Activated CD8-positive, alpha-beta memory T cell treated with anti-CD3 and anti-CD28 coated beads, Interleukin-2, amount 10 ng/mL, durations not matched to agents 7 days and 5 days (primary cell): ENCODE data around the gene MTARC2. TPM values are rescaled to one million over a fixed set of nuclear protein-coding genes. Genes with fewer than 3 reads are reported as not detected.

Experiments used
- ATAC-seq: fragments of 150-1000 bp; cut with Tn5 transposase; one replicate; pipeline ENCODE4 v1.10.0; 2021; ENCODE audit warnings: moderate library complexity
- CTCF ChIA-PET: fragments of 350-600 bp; sonication (Branson Sonifier 250); formaldehyde crosslinking; loops from one replicate; lab custom pipeline; 2021; ENCODE audit warnings: antibody characterized with exemption; lab: Charles Lee
- DNase-seq: peaks from one replicate; pipeline ENCODE4 v3.0.0-alpha.2; 2020
- H3K27ac Mint-ChIP-seq: one replicate; pipeline ENCODE4 v1.8.0; 2021; ENCODE audit warnings: mild to moderate bottlenecking, mixed read lengths
- H3K27me3 Mint-ChIP-seq: one replicate; pipeline ENCODE4 v1.8.0; 2021; ENCODE audit warnings: mixed read lengths
- H3K36me3 Mint-ChIP-seq: one replicate; pipeline ENCODE4 v1.8.0; 2021; ENCODE audit warnings: mild to moderate bottlenecking, mixed read lengths
- H3K4me1 Mint-ChIP-seq: one replicate; pipeline ENCODE4 v1.8.0; 2021; ENCODE audit warnings: mixed read lengths
- H3K4me3 Mint-ChIP-seq: one replicate; pipeline ENCODE4 v1.8.0; 2021; ENCODE audit warnings: mild to moderate bottlenecking, moderate library complexity, mixed read lengths
- H3K9me3 Mint-ChIP-seq: one replicate; pipeline ENCODE4 v1.8.0; 2022; ENCODE audit warnings: low read depth, mixed read lengths
- total RNA-seq, 2 experiments: library from RNA; stranded (reverse); gene quantifications; one replicate each; pipeline ENCODE4 v1.2.3, GENCODE V29; 2021

Gene MTARC2
- total RNA-seq, 2 experiments from 2014 or later, result not detected

- no peak overlapping the region for H3K4me3 Mint-ChIP-seq
- H3K9me3 Mint-ChIP-seq, result no peaks in the 10 kb centered on the region
- no peaks in the 10 kb centered on the region for H3K36me3 Mint-ChIP-seq
- no peak overlapping the region for H3K27ac Mint-ChIP-seq
- peaks cover 5% of the 10 kb centered on the region for H3K27me3 Mint-ChIP-seq
- CTCF ChIA-PET, result no interaction called here
- ATAC-seq, result no peak
- H3K4me1 Mint-ChIP-seq, result peaks cover 3% of the 10 kb centered on the region
- DNase-seq, result no peak
Measured at GRCh38 chr1:220817907-220818306, 69.8 kb downstream of the MTARC2 start.

DNA sequence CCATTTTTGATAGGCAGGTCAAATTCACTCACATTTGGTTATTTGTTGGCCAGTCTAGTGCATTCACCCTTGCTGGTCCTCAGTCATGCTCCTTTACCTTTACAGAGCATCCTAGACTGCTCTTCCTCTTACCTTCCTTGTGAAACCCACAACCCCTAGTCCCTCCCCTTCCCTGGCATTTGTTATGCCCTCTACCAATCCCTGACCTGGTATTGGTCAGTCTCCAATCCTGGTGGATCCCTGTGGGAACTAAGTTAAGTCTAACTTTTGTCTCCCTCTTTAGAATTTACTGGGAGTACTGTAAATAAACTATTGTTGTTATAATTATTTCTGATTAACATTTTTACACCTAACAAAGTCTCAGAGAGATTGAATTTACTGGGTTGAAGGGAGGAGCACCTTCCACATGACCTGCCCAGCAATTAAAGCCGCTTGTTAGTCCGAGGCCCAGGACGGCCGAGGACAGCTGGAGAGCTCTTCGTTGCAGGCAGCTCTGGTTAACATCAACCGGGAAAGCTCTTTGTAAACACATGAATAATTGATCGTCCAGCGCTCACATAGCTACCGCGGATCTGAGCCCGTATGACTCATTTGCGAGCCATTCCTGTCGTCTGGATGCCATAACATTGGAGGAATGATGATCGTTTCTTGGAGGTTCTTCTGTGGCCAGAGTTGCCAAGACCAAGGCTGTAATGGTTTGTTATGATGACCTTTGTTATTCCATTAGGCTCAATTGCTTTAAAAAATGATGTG is 70.5 kb downstream of the MTARC2 start:
- H3K4me3 Mint-ChIP-seq, result no peak overlapping the region
- H3K27ac Mint-ChIP-seq, result no peak overlapping the region
- no peaks in the 10 kb centered on the region for H3K9me3 Mint-ChIP-seq
- H3K27me3 Mint-ChIP-seq, result peaks cover 8% of the 10 kb centered on the region
- DNase-seq, result no peak
- H3K36me3 Mint-ChIP-seq, result no peaks in the 10 kb centered on the region
- ATAC-seq, result no peak
- H3K4me1 Mint-ChIP-seq, result peaks cover 3% of the 10 kb centered on the region
- CTCF ChIA-PET, result no interaction called here

- CTCF ChIA-PET, result no interaction called here
- H3K4me3 Mint-ChIP-seq, result no peak overlapping the region
- peaks cover 8% of the 10 kb centered on the region for H3K27me3 Mint-ChIP-seq
- no peaks in the 10 kb centered on the region for H3K36me3 Mint-ChIP-seq
- no peaks in the 10 kb centered on the region for H3K9me3 Mint-ChIP-seq
- peaks cover 3% of the 10 kb centered on the region for H3K4me1 Mint-ChIP-seq
- DNase-seq (no peak), ATAC-seq (no peak)
- no peak overlapping the region for H3K27ac Mint-ChIP-seq
Measured at GRCh38 chr1:220819467-220820026, 71.4 kb downstream of the MTARC2 start.

GRCh38 chr1:220824031-220824989 is 76.2 kb downstream of the MTARC2 start:
- H3K4me3 Mint-ChIP-seq, result no peak overlapping the region
- H3K27me3 Mint-ChIP-seq, result peaks cover 8% of the 10 kb centered on the region
- no peaks in the 10 kb centered on the region for H3K36me3 Mint-ChIP-seq
- no peak overlapping the region for H3K27ac Mint-ChIP-seq
- CTCF ChIA-PET, result no interaction called here
- DNase-seq (no peak), ATAC-seq (no peak)
- H3K4me1 Mint-ChIP-seq, result no peaks in the 10 kb centered on the region
- no peaks in the 10 kb centered on the region for H3K9me3 Mint-ChIP-seq

GRCh38 chr1:220825819-220826551 is 77.9 kb downstream of the MTARC2 start:
- DNase-seq (no peak), ATAC-seq (no peak)
- Mint-ChIP-seq H3K27ac (no peak overlapping the region), H3K27me3 (peaks cover 8% of the 10 kb centered on the region), H3K9me3 (no peaks in the 10 kb centered on the region), H3K36me3 (no peaks in the 10 kb centered on the region), H3K4me3 (no peak overlapping the region), H3K4me1 (no peaks in the 10 kb centered on the region)
- CTCF ChIA-PET, result no interaction called here

DNA sequence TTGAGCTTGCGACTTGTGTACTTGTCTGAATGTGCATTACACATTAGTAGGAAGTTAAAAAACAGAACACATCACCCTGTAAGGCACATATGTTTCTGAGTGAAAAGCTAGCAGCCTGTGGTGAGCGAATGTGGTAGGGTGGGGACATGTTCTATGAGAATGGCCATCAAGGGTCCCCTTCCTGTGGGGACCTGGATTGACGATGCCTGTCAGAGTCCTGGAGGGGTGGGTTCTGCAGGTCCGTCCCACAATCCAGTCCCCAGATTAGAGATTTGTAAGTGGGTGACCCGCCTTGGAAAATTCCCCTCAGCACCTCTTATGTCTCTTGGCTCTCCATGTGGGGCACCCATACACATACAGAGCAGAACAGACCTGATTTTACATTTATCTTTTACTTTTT is 78.6 kb downstream of the MTARC2 start:
- Mint-ChIP-seq H3K4me1 (no peaks in the 10 kb centered on the region), H3K27ac (no peak overlapping the region), H3K4me3 (no peak overlapping the region), H3K27me3 (peaks cover 7% of the 10 kb centered on the region), H3K36me3 (no peaks in the 10 kb centered on the region), H3K9me3 (no peaks in the 10 kb centered on the region)
- ATAC-seq, result no peak
- CTCF ChIA-PET, result no interaction called here
- DNase-seq, result no peak

- Mint-ChIP-seq H3K36me3 (no peaks in the 10 kb centered on the region), H3K4me3 (no peak overlapping the region), H3K9me3 (no peaks in the 10 kb centered on the region), H3K4me1 (no peaks in the 10 kb centered on the region), H3K27ac (no peak overlapping the region), H3K27me3 (peaks cover 3% of the 10 kb centered on the region)
- DNase-seq, result no peak
- no peak for ATAC-seq
- CTCF ChIA-PET, result no interaction called here
Measured at GRCh38 chr1:220827445-220828178, 79.5 kb downstream of the MTARC2 start.

DNA sequence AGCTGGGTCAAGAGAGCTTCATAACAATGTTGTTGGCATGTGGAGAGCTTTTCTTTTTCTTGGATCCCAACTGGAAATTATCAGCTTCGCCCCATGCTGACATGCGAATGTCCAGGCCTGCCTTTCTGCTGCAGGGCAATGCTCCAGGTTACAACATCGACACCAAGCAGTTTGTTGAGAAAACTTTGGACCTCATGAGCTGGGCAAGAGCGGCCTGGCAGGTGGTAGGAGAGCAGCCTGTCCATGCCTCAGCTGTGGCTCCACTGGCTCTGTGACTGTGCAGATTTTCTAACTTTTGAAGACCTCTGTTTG is 80.0 kb downstream of the MTARC2 start:
- CTCF ChIA-PET, result no interaction called here
- Mint-ChIP-seq H3K27me3 (peaks cover 3% of the 10 kb centered on the region), H3K36me3 (no peaks in the 10 kb centered on the region), H3K4me3 (no peak overlapping the region), H3K4me1 (no peaks in the 10 kb centered on the region), H3K9me3 (no peaks in the 10 kb centered on the region), H3K27ac (no peak overlapping the region)
- DNase-seq (no peak), ATAC-seq (no peak)

DNA sequence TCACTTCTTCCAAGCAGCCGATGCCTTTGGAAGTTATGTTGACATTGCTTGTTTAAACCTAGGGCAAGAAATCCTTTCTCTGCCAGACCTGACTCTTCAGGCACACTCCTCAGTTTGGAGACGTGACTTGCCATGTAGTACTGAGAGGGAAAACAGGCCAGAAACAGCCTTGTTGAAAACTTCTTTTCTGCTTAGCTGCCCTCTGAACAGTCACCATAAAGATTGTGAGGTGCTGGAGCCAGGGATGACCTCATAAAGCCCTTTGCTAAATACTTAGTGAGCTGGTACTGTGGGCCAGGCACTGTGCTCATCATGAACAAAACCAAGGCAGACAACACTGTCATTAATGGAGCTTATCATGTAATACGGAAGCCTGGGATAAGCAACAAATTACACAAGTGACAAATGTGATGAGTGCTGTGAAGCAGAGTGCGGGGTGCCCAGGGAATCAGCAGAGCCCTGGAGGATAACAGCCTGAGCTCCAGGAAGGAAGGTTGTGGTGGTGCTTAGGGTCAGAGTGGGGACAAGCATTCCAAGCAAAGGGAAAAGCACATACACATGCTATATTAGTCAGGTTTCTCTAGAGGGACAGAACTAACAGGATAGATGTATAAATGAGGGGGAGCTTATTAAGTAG is 80.9 kb downstream of the MTARC2 start:
- H3K4me3 Mint-ChIP-seq, result no peak overlapping the region
- no peak overlapping the region for H3K27ac Mint-ChIP-seq
- no peaks in the 10 kb centered on the region for H3K9me3 Mint-ChIP-seq
- H3K27me3 Mint-ChIP-seq, result no peaks in the 10 kb centered on the region
- no peaks in the 10 kb centered on the region for H3K36me3 Mint-ChIP-seq
- CTCF ChIA-PET, result no interaction called here
- H3K4me1 Mint-ChIP-seq, result no peaks in the 10 kb centered on the region
- ATAC-seq (no peak), DNase-seq (no peak)

GRCh38 chr1:220833436-220833835 is 85.3 kb downstream of the MTARC2 start:
- H3K9me3 Mint-ChIP-seq, result no peaks in the 10 kb centered on the region
- H3K4me1 Mint-ChIP-seq, result no peaks in the 10 kb centered on the region
- DNase-seq (no peak), ATAC-seq (no peak)
- no peaks in the 10 kb centered on the region for H3K36me3 Mint-ChIP-seq
- H3K27ac Mint-ChIP-seq, result no peak overlapping the region
- CTCF ChIA-PET, result no interaction called here
- H3K4me3 Mint-ChIP-seq, result no peak overlapping the region
- H3K27me3 Mint-ChIP-seq, result no peaks in the 10 kb centered on the region
